HepG2 (cell line): ENCODE data around the gene DTNA.

Experiments used
- EZH2 ChIP-seq: conservative IDR thresholded peaks from 2 replicates; pipeline ENCODE4 v1.6.1; 2012; ENCODE audit warnings: mild to moderate bottlenecking, low read depth, low read length, moderate library complexity
- TF ChIP-seq, protein P1 (sequence below): sonication (generic); formaldehyde crosslinking; IDR thresholded peaks from 2 replicates; pipeline ENCODE4 v1.4.0; 2020; ENCODE audit warnings: missing genetic modification reagents
- TF ChIP-seq, protein P2 (sequence below): sonication (generic); formaldehyde crosslinking; IDR thresholded peaks from 2 replicates; pipeline ENCODE4 v1.9.0; 2022; ENCODE audit warnings: low read depth, missing genetic modification reagents

DNA sequence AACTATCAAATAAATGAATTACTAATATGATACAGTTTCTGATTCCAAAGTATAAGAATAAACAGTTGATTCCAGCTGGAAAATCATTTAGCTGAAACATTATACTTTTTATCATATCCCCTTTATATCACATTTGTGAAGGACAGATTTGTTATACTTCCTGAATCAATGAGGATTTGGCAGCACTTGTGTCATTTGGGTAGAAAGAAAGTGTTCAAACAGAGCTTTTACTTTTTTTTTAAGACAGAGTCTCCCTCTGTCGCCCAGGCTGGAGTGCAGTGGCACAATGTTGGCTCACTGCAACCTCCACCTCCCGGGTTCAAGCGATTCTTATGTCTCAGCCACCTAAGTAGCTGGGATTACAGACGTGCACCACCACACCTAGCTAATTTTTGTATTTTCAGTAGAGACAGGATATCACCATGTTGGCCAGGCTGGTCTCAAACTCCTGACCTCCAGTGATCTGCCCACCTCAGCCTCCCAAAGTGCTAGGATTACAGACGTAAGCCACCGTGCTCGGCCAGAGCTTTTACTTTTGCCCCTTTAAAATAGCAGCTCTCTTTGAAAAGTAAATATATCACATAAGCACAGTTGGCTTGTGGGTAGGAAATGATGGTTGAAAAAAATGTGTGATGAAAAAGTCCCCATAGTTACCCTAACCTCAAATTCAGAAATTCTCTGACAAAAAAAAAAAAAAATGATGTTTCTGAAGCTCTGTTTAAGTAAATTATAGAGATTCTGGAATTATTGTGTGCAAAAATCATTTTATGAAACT, 95.2 kb downstream of the DTNA start:
- TF ChIP-seq EZH2, result no peak
- TF ChIP-seq, protein P1, sequence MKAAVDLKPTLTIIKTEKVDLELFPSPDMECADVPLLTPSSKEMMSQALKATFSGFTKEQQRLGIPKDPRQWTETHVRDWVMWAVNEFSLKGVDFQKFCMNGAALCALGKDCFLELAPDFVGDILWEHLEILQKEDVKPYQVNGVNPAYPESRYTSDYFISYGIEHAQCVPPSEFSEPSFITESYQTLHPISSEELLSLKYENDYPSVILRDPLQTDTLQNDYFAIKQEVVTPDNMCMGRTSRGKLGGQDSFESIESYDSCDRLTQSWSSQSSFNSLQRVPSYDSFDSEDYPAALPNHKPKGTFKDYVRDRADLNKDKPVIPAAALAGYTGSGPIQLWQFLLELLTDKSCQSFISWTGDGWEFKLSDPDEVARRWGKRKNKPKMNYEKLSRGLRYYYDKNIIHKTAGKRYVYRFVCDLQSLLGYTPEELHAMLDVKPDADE (CRISPR knock-in tag), result no peak
- TF ChIP-seq, protein P2, sequence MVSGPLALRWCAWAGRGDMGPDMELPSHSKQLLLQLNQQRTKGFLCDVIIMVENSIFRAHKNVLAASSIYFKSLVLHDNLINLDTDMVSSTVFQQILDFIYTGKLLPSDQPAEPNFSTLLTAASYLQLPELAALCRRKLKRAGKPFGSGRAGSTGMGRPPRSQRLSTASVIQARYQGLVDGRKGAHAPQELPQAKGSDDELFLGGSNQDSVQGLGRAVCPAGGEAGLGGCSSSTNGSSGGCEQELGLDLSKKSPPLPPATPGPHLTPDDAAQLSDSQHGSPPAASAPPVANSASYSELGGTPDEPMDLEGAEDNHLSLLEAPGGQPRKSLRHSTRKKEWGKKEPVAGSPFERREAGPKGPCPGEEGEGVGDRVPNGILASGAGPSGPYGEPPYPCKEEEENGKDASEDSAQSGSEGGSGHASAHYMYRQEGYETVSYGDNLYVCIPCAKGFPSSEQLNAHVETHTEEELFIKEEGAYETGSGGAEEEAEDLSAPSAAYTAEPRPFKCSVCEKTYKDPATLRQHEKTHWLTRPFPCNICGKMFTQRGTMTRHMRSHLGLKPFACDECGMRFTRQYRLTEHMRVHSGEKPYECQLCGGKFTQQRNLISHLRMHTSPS (CRISPR knock-in tag), result no peak
